ENCODE measurements around the gene HTD2.

Gene HTD2

DNA sequence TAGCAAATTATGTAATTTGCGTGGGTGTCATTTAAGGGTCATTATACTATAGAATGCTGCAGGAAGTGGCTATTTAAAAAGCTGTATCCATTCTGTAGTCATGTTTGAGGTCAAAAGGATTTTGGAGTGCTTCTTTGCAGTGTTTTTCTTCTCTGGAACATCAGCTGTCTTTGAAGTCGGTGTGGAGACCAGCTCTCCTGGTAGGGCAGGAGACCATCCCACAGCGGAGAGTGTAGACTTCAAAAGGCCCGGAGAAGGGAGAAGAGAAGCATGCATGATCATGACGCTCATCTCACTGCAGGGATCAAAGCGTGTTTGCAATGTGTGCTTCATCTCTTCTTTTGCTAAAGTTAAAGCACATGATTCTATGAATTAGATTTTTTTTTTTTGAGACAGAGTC is 46.3 kb downstream of the HTD2 start:
- H3K27ac ChIP-seq: no peak overlapping the region

GRCh38 chr3:58353722-58354553 is 47.6 kb downstream of the HTD2 start:
- DNase-seq (ENCODE audit: low read depth, low spot score): no peak
- H3K27ac ChIP-seq: no peak overlapping the region

More for the DNA sequence above, 46.3 kb downstream of the HTD2 start:
- DNase-seq (ENCODE audit: low read depth, low spot score): no peak

DNA sequence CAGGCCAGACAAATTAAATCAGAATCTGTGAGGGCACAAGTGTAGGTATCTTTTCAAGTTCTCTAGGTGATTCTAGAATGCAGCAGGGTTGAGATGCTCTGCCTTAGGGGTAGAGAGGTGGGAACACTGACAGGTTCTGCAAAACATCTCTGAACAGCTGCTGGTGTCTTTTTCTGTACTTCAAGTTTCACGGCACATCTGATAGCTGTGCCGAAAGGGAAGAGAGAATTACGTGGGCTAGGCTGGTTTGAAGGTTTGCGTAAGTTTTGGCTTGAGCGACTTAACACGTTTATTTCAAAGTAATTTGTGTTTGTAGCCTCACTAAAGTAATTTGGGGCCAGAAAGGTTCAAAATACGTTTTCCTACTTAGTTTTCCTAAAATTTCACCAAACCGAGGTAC is 48.9 kb downstream of the HTD2 start:
- DNase-seq (ENCODE audit: low read depth, low spot score): no peak
- no peak overlapping the region for H3K27ac ChIP-seq

GRCh38 chr3:58356054-58356453 is 49.7 kb downstream of the HTD2 start:
- no peak overlapping the region for H3K27ac ChIP-seq

GRCh38 chr3:58357402-58357801 is 51.1 kb downstream of the HTD2 start:
- no peak for DNase-seq (ENCODE audit: low read depth, low spot score)
- H3K27ac ChIP-seq: no peak overlapping the region

More at GRCh38 chr3:58356054-58356453, 49.7 kb downstream of the HTD2 start:
- no peak for DNase-seq (ENCODE audit: low read depth, low spot score)

DNA sequence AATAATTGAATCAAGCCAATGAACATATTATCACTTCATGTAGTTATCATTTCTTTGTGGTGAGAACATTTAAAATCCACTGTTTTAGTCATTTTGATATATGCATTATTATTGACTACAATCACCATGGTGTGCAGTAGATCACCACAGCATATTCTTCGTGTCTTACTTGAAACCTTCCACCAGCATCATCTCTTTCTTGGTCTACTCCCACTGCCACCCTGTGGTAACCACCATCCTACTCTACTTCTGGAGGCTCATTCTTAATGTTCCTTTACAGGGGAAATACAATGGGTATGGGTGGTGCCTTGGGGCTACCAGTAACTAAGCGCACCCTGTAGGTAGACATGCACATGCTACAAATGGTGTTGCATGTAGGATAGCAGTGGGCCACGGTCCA is 51.8 kb downstream of the HTD2 start:
- H3K27ac ChIP-seq: no peak overlapping the region
- DNase-seq (ENCODE audit: low read depth, low spot score): no peak

- H3K27ac ChIP-seq: no peak overlapping the region
- DNase-seq (ENCODE audit: low read depth, low spot score): no peak
These were observed 52.5 kb downstream of the HTD2 start for GRCh38 chr3:58358808-58359207.

- no peak overlapping the region for H3K27ac ChIP-seq
- DNase-seq (ENCODE audit: low read depth, low spot score): no peak
These were observed 53.3 kb downstream of the HTD2 start for GRCh38 chr3:58359621-58360020.

- no peak for DNase-seq (ENCODE audit: low read depth, low spot score)
- H3K27ac ChIP-seq: no peak overlapping the region
These were observed 55.5 kb downstream of the HTD2 start for GRCh38 chr3:58361866-58362265.

DNA sequence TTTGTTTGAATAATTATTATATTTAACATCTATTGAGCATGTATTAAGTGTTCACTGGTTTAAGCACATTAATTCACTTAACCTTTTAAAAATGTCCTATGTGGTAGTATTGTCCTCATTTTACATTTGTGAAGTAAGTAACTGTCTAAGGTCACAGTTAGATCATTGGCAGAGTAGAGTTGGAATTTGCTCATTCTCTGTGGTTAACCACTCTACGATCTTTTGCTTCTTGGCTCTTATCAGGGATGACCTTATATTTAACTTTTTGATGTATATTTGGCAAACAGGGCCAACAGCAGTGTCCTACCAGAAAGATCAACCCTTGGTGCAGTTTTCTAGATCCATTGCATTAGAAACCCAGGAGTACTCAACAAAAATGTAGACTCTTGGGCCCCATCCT is 60.4 kb downstream of the HTD2 start:
- DNase-seq (ENCODE audit: low read depth, low spot score): no peak
- no peak overlapping the region for H3K27ac ChIP-seq

DNA sequence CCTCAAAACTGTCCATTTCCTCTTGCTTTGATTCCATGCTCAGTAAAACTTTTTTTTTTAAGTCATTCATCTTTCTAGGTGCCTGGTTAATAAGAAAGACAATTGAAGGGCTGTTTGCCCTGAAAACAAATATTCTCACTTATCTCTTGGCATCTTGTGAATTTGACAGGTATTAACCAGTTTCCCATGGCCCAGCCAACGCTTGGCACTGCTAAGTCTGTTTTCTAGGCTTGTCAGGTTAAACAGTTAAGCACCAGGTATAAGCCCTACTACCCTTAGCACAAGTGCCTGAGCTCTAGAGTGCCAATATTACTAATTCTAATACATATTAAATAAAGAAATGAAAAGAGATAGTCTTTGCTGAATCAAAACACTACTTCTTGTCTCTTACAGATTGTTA is 62.7 kb downstream of the HTD2 start:
- no peak for DNase-seq (ENCODE audit: low read depth, low spot score)
- no peak overlapping the region for H3K27ac ChIP-seq

All from epithelial cell of prostate (primary cell).